Hematopoietic multipotent progenitor cell treated with erythropoietin and hydrocortisone succinate and interleukin-3 and kit ligand, for 4 days (in vitro differentiated cells): ENCODE data around the gene ENOX1.

Experiments
- DNase-seq: peaks from one replicate; pipeline ENCODE4 v3.0.0-alpha.2; 2015

ENOX1 gene

DNA sequence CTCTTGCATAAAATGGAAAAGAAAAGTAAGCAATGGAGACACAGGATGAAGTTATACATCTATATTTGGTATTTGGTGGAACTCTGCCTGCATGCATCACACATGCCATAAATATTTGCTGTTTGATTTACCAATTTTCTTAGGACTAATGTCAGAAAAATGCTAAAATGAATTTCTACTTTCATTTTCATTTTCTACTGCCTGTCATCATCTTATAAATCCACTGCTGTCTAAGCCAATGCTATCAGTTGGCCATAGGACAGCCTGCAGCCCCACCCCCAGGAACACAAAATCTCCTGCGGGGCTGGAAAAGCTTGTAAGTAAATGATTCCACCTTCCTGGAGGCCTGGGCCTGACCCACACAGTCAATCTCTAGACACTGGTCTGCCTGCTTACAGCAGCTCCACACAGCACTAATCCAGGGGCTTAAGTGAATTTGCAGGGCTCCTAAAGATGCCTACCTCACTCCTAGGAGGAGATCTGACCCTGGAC is 122.0 kb downstream of the ENOX1 start:
- peak; percentile 37 for DNase-seq

GRCh38 chr13:43663474-43664090 is 123.2 kb downstream of the ENOX1 start:
- DNase-seq, result no peak

DNA sequence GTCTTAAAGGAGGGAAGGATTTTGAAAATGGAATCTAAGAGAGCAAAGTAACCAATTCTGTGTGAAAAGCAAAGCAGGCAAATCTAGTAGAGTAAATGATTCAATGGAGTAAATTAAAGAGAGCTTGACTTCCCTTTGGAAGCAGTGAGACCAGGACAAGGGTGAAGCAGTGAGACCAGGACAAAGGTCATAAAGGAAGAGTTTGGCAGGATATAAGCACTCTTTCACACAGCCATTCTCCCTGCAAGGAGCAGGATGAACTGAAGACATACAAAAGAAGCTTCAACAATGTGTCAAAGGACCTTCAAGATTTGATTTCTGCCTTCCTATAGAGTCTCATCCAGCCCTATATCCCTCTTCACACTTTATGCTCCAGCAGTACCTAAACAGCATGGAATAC is 123.8 kb downstream of the ENOX1 start:
- DNase-seq, result no peak

- no peak for DNase-seq
Measured at GRCh38 chr13:43661161-43661830, 125.5 kb downstream of the ENOX1 start.

DNA sequence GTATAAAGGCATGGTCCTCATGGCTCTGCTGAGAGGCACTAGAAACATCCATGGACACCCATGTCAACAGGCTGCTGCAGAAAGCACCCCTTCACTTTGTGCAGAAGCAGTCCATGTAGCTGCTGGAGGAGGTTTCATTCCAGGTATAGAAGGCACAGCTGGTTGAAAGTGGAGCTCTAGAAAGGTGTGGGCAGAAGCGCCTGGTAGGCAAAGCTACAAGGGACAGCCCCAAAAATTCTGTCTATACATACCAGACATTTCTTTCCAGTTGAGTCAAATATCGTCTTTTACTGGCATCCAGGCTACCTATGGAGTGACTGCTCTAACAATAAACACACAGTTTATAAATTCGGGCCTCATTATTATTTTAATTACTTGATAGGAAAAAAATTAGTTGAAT is 129.3 kb downstream of the ENOX1 start:
- no peak for DNase-seq

DNA sequence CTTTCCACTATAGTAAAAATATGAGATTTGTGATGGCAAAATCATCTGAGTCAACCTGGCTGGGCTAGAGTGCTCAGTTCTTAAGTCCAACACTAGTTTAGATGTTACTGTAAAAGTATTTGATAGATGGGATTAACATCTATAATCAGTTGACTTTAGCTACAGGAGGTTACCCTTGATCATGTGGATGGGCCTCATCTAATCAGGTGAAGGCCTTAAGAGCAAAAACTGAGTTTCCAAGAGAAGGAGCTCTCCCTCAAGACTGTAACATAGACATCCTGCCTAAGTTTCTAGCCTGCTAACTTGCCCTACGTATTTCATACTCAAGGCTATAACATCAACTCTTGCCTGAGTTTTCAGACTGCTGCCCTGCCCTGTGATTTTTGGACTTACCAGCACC is 132.8 kb downstream of the ENOX1 start:
- no peak for DNase-seq

DNA sequence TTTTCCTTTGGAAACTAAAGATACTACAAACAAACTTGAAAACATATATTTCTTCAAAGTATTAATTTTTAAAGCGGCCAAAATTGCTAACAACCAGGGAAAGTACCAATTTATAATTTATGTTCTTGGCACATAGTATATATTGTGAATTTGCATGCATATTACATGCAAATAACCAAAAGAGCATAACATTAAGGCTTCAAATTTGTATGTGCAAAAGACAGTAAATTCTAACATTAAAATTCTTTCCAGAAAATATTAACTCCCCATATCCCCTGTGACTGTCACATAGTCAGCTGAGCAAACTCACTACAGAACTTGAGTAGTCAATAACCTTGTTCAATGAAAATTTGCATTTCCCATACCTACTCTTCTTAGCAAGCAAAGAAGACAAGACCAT is 133.4 kb downstream of the ENOX1 start:
- DNase-seq, result no peak

DNA sequence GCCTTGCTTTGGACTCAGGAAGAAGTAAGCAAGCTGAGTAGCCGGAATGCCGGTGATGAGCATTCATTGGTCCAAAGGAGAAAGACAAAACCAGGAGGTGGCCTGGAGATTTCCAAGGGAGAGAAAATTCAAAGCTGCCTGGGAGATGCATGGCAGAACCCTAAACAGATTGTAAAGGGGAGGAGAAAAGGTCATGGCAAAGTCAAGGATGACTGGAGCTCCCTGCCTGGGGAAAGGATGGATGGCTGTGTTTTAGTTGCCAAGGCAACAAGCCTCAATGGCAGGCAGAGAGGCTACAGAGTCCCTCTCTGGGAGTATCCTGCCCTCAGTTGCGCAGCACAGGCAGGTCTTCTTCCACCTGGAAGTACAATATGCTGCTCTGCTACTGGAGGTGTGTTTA is 134.0 kb downstream of the ENOX1 start:
- no peak for DNase-seq

DNA sequence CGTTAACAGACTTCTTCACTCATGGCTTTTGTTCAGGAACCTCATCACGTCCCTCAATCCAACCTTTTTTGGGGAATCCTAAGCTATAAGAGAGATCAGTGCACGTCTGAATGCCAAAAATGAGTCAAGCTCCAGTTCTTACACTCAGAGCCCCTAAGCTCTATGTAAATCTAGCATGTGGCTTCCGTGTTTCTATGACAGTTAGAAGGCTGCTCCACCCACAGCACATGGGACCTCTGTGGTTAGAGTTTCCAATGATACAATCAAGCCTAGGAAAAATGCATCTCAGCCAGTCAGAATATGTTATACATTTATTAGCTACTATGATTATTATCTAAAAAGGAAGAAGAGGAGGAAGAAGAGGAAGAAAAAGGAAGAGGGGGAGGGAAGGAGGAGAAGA is 135.9 kb downstream of the ENOX1 start:
- peak; percentile 69 for DNase-seq

- peak; percentile 49 for DNase-seq
Measured at GRCh38 chr13:43648733-43649132, 138.0 kb downstream of the ENOX1 start.

DNA sequence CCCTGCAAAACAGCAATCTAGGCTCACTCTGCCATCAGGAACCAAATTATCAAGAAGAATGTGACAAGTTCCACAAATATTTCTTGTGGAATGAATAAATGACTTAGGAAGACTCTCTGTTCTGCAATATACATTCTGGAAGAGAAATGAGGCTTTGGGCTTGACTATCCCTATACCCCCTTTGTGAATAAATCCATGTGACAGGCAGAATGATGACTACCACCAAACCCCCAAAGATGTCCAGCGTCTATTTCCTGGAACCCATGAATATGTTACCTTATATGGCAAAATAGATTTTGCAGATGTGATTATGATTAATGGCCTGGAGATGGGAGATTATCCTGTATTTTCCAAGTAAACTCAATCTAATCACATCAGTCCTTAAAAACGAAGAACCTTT is 139.3 kb downstream of the ENOX1 start:
- DNase-seq, result no peak

GRCh38 chr13:43640476-43640875 is 146.3 kb downstream of the ENOX1 start:
- no peak for DNase-seq

GRCh38 chr13:43631106-43631505 is 155.7 kb downstream of the ENOX1 start:
- no peak for DNase-seq

DNA sequence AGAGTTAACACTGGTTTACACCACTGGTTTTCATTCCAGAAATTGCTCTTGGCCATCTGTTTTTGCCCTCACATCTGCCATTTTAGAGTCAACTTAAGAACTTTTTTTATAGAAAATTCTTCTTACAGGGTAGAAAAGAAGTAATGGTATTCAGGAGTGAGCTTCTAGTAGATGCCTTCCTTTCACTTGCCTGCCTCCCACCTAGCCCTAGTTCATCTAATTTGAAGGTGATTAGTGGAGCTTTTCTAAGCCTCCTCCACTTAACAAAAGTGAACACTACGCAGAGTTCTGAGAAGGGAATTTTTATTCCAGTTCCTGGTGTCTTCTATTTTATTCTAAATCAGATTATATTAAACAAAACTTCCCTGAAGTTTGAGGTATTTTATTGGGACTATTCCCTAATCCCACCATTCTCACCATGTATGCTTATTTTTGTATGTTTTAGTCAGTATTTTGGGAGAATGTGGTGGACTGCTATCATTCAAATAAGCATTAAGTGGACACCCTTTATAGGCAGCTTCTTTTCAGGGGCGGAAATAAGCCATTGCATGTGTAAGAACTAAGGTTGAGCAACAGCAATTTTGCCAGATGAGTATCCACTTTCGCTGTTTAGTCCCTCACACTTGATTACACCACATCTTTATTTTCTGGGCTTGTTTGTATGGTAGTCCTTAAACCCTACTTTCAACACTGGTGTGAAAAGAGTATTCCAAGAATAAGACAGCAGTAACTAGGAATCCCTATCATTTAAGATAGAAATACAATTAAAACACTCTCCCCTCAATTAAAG is 156.9 kb downstream of the ENOX1 start:
- no peak for DNase-seq

DNA sequence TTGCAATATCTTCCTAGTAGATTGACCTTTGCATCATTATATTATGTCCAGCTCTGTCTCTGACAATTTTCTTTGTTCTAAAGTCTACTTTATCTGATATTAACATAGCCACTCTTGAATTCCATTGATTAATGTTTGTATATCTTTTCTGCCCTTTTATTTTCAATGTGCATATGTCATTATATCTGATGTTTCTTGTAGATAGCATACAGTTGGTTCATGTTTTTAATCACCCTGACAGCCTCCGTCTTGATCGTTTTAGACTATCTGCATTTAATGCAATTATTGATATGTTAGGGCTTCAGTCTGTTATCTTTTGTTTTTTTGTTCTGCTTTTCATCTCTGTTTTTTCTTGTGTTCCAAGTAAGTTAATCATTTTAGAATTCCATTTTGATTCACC is 159.8 kb downstream of the ENOX1 start:
- DNase-seq, result no peak

DNA sequence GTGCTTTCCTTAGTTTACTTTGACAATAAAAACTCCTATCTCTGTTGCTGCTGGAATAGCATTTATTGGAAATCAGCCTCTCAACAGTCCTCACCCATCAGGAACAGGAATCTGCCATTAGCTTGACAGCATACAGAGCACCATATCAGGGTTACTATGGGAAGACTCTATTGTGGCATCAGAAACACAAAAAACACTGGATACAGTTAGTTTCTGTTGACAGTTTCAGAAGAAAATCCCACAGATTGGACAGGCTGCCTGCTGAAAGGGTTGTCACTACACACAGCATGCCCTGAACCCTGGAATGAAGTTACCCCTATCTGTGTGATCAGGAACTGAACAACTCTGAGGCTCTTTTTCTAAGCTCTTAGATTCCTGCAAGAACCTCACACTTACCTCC is 172.7 kb downstream of the ENOX1 start:
- no peak for DNase-seq

DNA sequence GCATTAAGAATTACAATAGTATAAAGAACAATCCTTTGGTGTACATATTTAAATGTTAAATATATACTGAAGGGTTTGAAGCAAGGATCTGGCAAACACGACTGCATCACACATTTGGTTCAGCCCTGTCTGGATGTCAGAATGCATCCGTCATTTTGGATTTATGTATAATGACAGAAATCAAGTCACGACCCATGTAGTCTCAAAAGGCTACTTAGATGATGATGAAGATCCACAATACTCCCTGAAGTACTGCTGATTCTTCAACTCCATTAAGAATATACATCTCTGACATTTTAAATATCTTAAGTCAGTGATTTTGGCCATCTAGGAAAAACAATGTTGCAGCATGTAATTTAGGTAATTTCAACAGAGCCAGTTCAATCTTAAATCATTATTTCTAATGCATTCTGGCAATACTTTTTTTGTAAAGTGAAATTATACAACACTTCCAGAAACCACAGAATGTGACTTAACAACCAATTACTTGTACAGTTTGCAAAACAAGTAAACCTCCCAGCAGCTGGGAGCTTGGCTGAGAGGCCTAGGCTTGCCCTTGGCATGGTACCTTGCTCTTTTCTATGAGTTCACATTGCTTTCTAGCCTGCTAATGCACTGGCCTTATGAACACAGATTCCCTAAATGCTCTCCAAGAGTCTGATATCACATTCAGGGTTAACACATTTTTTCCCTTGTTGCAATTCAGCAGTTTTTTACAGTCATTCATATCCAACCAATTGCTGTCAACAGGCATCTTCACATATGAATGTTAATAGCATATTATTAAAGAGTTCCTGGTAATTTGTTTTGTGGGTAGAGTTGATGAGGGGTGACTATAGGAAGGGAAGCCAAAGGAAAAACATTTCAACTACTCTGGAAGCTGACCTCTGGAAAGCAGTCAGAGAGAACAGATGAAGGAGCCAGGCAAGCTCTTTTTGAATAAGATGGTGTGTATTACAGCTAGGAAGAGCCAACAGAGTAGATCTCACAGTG is 175.2 kb downstream of the ENOX1 start:
- DNase-seq, result no peak

DNA sequence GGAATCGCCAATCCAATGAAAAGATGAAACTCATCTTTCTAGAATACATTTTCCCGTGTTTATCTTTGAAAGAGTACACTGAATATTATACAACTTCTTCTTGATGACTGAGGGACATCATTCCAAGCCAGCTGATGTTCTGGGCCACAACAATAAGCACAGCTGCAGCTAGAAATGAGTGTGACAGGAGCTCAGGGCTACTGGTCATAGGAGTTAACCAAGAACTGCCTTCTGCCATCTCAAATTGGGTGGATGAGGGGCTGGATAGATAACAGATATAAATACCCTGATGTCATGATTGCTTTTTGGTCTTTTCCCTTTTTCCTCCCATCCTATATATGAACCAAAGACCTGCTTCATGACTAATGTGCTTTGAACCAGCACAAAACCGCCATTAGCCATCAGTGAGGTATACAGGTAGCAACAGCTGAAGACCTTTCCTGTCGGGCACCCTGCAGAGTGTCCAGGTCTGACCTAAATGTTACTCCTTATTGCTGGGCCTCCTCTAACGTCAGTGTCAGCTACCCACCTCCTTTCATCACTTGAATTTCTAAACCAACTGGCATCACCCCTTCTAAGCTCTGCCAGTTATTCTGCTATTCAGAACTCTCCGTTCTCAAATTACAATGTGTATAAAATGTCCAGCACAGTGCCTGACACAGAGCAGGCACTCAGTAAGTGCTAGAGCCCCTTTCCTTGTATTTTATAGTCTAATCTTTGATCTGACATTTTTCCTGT is 178.2 kb downstream of the ENOX1 start:
- DNase-seq, result no peak

DNA sequence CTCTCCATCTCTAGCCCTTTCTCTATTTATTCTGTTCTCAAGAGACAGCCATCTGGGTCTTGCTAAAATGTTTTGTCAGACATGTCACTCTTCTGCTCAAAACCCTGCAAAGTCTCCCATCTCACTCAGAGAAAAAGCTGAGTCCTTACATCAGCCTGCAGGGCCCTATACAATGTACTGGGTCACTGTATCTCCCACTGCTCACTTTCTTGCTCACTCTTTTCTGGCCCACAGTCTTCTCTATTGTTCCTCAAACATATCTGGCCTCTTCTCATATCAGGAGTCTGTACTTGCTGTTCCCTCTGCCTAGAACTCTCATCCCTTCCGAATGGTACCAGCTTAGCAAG is 189.2 kb downstream of the ENOX1 start:
- DNase-seq, result no peak

DNA sequence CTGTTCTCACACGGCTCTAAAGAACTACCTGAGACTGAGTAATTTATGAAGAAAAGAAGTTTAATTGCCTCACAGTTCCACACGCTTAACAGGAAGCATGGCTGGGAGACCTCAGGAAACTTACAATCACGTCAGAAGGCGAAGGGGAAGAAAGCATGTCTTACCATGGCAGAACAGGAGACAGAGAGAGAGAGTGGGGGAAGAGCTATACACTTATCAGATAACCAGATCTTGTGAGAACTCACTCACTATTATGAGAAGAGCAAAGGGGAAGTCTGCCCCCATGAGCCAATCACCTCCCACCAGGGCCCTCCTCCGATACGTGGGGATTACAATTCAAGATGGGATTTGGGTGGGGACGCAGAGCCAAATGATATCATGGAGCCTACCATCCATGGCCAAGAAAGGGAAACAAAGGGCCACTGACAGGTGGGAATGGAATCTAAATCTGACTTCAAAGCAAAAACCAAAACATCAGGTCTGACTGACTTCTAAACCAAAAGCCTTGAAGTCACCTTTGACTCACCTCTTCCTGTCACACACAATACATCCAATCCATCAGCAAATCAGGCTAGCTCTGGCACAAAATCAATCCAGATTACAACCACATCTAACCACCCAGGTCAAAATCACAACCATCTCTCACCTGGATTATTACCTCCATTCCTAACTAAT is 189.7 kb downstream of the ENOX1 start:
- DNase-seq, result peak; percentile 4

DNA sequence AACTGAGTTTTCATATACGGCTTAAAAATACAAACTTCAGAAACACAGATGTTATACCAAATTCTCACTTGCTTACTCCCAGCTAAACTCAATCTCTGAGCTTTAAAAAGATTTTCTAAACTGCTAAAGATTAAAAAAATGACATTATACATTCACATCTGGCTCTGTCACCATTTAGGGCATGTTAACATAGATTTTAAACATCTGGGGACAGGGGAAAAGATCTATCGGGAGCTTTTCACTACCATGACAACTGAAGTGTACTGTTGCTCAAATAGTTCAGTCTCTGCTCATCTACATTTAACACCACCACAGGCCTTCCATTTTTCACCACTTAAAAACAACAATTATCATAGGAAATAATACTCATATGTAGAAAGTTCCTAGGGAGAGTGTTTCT is 190.8 kb downstream of the ENOX1 start:
- no peak for DNase-seq

- DNase-seq, result no peak
Measured at GRCh38 chr13:43587376-43587775, 199.4 kb downstream of the ENOX1 start.
